SK-N-SH (cell line): ENCODE results near the gene ARHGEF10L. TPM values are rescaled to one million over a fixed set of nuclear protein-coding genes. Genes with fewer than 3 reads are reported as not detected.

Experiments used
- CTCF ChIA-PET: fragments of 300-600, 350-600 bp; formaldehyde crosslinking; extraction: SDS; loops from one replicate; lab custom pipeline; 2021; lab: Yijun Ruan, JAX
- POLR2A ChIA-PET: fragments of 350-600 bp; sonication (Branson Sonifier 250); formaldehyde crosslinking; extraction: SDS; loops from one replicate; lab custom pipeline; 2020; ENCODE audit warnings: antibody characterized with exemption, inconsistent platforms; lab: Yijun Ruan, JAX
- DNase-seq: peaks from one replicate; pipeline ENCODE4 v3.0.0; 2012
- H2AFZ ChIP-seq: fragments of 200-600 bp; sonication (generic); 2 replicates; pipeline ENCODE4 v1.8.1; 2016; ENCODE audit warnings: antibody characterized with exemption, mild to moderate bottlenecking, low read depth
- H3F3A ChIP-seq: fragments of 200-600 bp; sonication (generic); replicated peaks from 2 replicates; pipeline ENCODE3; 2016; ENCODE audit warnings: antibody characterized with exemption, mild to moderate bottlenecking; ENCODE audit not compliant: insufficient read depth
- H3K27ac ChIP-seq, 2 experiments: fragments of 200-500 bp in 1 of 2; fragments of 200-600 bp in 1 of 2; sonication (Bioruptor generic) in 1 of 2; sonication (generic), shearing (Covaris generic) in 1 of 2; 2 replicates each; pipeline versions ENCODE4 v1.5.1 to v1.6.1; 2014 to 2016; ENCODE audit warnings: low read depth in 2 of 2, inconsistent platforms in 1 of 2, low read length in 1 of 2, mild to moderate bottlenecking in 1 of 2, mixed read lengths in 1 of 2
- H3K27me3 ChIP-seq: fragments of 200-600 bp; sonication (generic), shearing (Covaris generic); 2 replicates; pipeline ENCODE4 v1.6.1; 2016; ENCODE audit warnings: mixed run types; ENCODE audit not compliant: insufficient read depth
- H3K36me3 ChIP-seq, 2 experiments: fragments of 200-500 bp in 1 of 2; fragments of 200-600 bp in 1 of 2; sonication (Bioruptor generic) in 1 of 2; sonication (generic) in 1 of 2; replicated peaks in 1 of 2; 2 replicates each; pipeline versions ENCODE3 to v1.5.1; 2014 to 2016; ENCODE audit warnings: low read length in 1 of 2, mild to moderate bottlenecking in 1 of 2; ENCODE audit not compliant: insufficient read depth in 2 of 2, control insufficient read depth in 1 of 2
- H3K4me1 ChIP-seq, 2 experiments: fragments of 200-500 bp in 1 of 2; fragments of 200-600 bp in 1 of 2; sonication (Bioruptor generic) in 1 of 2; sonication (generic), shearing (Covaris generic) in 1 of 2; 2 replicates each; pipeline versions ENCODE4 v1.5.1 to v1.6.1; 2014 to 2016; ENCODE audit warnings: low read depth in 1 of 2, low read length in 1 of 2, mixed run types in 1 of 2; ENCODE audit not compliant: insufficient read depth in 2 of 2, control insufficient read depth in 1 of 2
- H3K4me2 ChIP-seq: fragments of 200-600 bp; sonication (generic), shearing (Covaris generic); 2 replicates; pipeline ENCODE4 v1.6.1; 2017; ENCODE audit warnings: mixed run types
- H3K4me3 ChIP-seq, 2 experiments: fragments of 200-500 bp in 1 of 2; fragments of 200-600 bp in 1 of 2; sonication (Bioruptor generic) in 1 of 2; sonication (generic), shearing (Covaris generic) in 1 of 2; 2 replicates each; pipeline versions ENCODE4 v1.5.1 to v1.8.1; 2014 to 2016; ENCODE audit warnings: low read depth in 2 of 2, inconsistent platforms in 1 of 2, low read length in 1 of 2, mild to moderate bottlenecking in 1 of 2, mixed read lengths in 1 of 2, moderate library complexity in 1 of 2
- H3K79me2 ChIP-seq: fragments of 200-600 bp; sonication (generic); 2 replicates; pipeline ENCODE4 v1.8.1; 2017; ENCODE audit warnings: mild to moderate bottlenecking; ENCODE audit not compliant: insufficient read depth
- H3K9ac ChIP-seq: fragments of 200-600 bp; sonication (generic); 2 replicates; pipeline ENCODE4 v1.6.1; 2017; ENCODE audit warnings: mixed run types
- H3K9me2 ChIP-seq: fragments of 200-600 bp; sonication (generic); 2 replicates; pipeline ENCODE4 v1.6.1; 2017; ENCODE audit warnings: mixed run types
- H3K9me3 ChIP-seq: fragments of 200-600 bp; sonication (generic); 2 replicates; pipeline ENCODE4 v1.6.1; 2017; ENCODE audit warnings: mixed run types, mild to moderate bottlenecking, moderate library complexity
- H4K20me1 ChIP-seq: fragments of 200-600 bp; sonication (generic); 2 replicates; pipeline ENCODE4 v1.6.1; 2017; ENCODE audit warnings: mild to moderate bottlenecking, mixed run types; ENCODE audit not compliant: insufficient read depth
- CTCF ChIP-seq: fragments of 200-600 bp; sonication (generic); IDR thresholded peaks from 2 replicates; pipeline ENCODE4 v1.6.1; 2017; ENCODE audit warnings: antibody characterized with exemption, mild to moderate bottlenecking, moderate library complexity
- FOXJ3 ChIP-seq: sonication (generic); formaldehyde crosslinking; IDR thresholded peaks from 2 replicates; pipeline ENCODE4 v1.5.1; 2020; ENCODE audit warnings: mild to moderate bottlenecking, missing genetic modification reagents
- IRF3 ChIP-seq: fragments of 150-350 bp; IDR thresholded peaks from 2 replicates; pipeline ENCODE4 v1.6.1; 2016; ENCODE audit warnings: mild to moderate bottlenecking, low read depth, low read length
- MEF2A ChIP-seq: IDR thresholded peaks from 2 replicates; pipeline ENCODE4 v1.4.0; 2012; ENCODE audit warnings: low read depth, borderline replicate concordance
- NFIC ChIP-seq: IDR thresholded peaks from 2 replicates; pipeline ENCODE4 v1.4.0; 2012; ENCODE audit warnings: borderline replicate concordance
- POLR2AphosphoS5 ChIP-seq: IDR thresholded peaks from 2 replicates; pipeline ENCODE4 v1.6.1; 2012; ENCODE audit warnings: low read depth, low read length
- RFX5 ChIP-seq: IDR thresholded peaks from 2 replicates; pipeline ENCODE4 v1.6.1; 2012; ENCODE audit warnings: mild to moderate bottlenecking, improper control_type of control experiment, low read length
- TAF1 ChIP-seq: IDR thresholded peaks from 2 replicates; pipeline ENCODE4 v1.6.1; 2012; ENCODE audit warnings: low read depth, mild to moderate bottlenecking, low read length, moderate library complexity, borderline replicate concordance
- TEAD4 ChIP-seq: IDR thresholded peaks from 2 replicates; pipeline ENCODE4 v1.4.0; 2012; ENCODE audit warnings: mild to moderate bottlenecking, borderline replicate concordance; ENCODE audit not compliant: insufficient read depth
- USF2 ChIP-seq: fragments of 150-350 bp; IDR thresholded peaks from 2 replicates; pipeline ENCODE4 v1.6.1; 2017; ENCODE audit warnings: antibody characterized with exemption, low read length, low read depth, borderline replicate concordance
- YY1 ChIP-seq: IDR thresholded peaks from 2 replicates; pipeline ENCODE4 v1.4.0; 2012; ENCODE audit warnings: low read depth, mild to moderate bottlenecking
- ZBTB33 ChIP-seq: IDR thresholded peaks from 2 replicates; pipeline ENCODE4 v1.4.0; 2012; ENCODE audit warnings: low read depth, borderline replicate concordance
- WGBS: methylation state at CpG from one replicate; pipeline ENCODE4 v1.1.6; 2017; ENCODE audit warnings: low lambda C conversion rate; 5-methylcytosine and 5-hydroxymethylcytosine counted together
- polyA plus RNA-seq, 3 experiments: library from polyadenylated mRNA; depleted of rRNA; stranded (reverse); fragments of >200 nt; gene quantifications; 2 replicates each; pipeline ENCODE4 v1.2.3, GENCODE V29; 2012

Gene ARHGEF10L
- polyA plus RNA-seq, 1 of the 3 experiments (the other 2 are of a cell fraction) = 12.5 TPM

GRCh38 chr1:17635811-17636210 lies 96.3 kb downstream of the ARHGEF10L start:
- Histone ChIP-seq H3K27ac (no peak overlapping the region), H2AFZ (no peak overlapping the region), H3K4me1 (peaks cover 8 to 14% of the 10 kb centered on the region in 2 experiments; a peak in 2 of 4 replicates), H3K4me2 (no peak overlapping the region), H3K79me2 (no peaks in the 10 kb centered on the region), H3F3A (no peaks in the 10 kb centered on the region), H3K4me3 (no peak overlapping the region), H3K36me3 (peaks cover 0 to 62% of the 10 kb centered on the region in 2 experiments), H4K20me1 (no peaks in the 10 kb centered on the region), H3K9ac (no peak overlapping the region), H3K27me3 (no peaks in the 10 kb centered on the region), H3K9me2 (no peaks in the 10 kb centered on the region), H3K9me3 (no peaks in the 10 kb centered on the region)
- TF ChIP-seq CTCF (no peak), POLR2AphosphoS5 (no peak), TAF1 (no peak), USF2 (no peak), IRF3 (no peak), YY1 (no peak), NFIC (no peak), FOXJ3 (no peak), MEF2A (no peak), ZBTB33 (no peak), TEAD4 (no peak), RFX5 (no peak)
- DNase-seq = no peak
- 100% methylated on average over 3 of the region's 9 CpGs for WGBS
- CTCF ChIA-PET = interaction anchor here (2.3 kb wide), 1 partner anchor 26 kb away, joined by 7 read pairs; no protein-coding TSS in a partner anchor
- POLR2A ChIA-PET = no interaction called here
